ENCODE data around the gene NPIPA7.
"Not testable (repeated sequence)": the region's sequence is repeated elsewhere in the genome, so short reads cannot be mapped to it uniquely, and the experiment has no call there.

The NPIPA7 gene

GRCh38 chr16:16399685-16400084 is 20.7 kb downstream of the NPIPA7 start:
- not testable (repeated sequence) for H3K27me3 Mint-ChIP-seq; H3K9me3 Mint-ChIP-seq; ATAC-seq (ENCODE audit: low read depth); H3K27ac Mint-ChIP-seq; H3K36me3 Mint-ChIP-seq; H3K4me3 Mint-ChIP-seq; H3K4me1 Mint-ChIP-seq; DNase-seq (ENCODE audit: low spot score in 2 of 2)

- not testable (repeated sequence) for H3K36me3 Mint-ChIP-seq; H3K27ac Mint-ChIP-seq; ATAC-seq (ENCODE audit: low read depth); H3K4me1 Mint-ChIP-seq; H3K9me3 Mint-ChIP-seq; DNase-seq (ENCODE audit: low spot score in 2 of 2); H3K4me3 Mint-ChIP-seq; H3K27me3 Mint-ChIP-seq
These were observed 23.4 kb downstream of the NPIPA7 start for GRCh38 chr16:16402333-16402732.

GRCh38 chr16:16404283-16404682 is 25.3 kb downstream of the NPIPA7 start:
- not testable (repeated sequence) for ATAC-seq (ENCODE audit: low read depth); H3K27me3 Mint-ChIP-seq; H3K36me3 Mint-ChIP-seq; H3K27ac Mint-ChIP-seq; H3K4me3 Mint-ChIP-seq; DNase-seq (ENCODE audit: low spot score in 2 of 2); H3K9me3 Mint-ChIP-seq; H3K4me1 Mint-ChIP-seq

GRCh38 chr16:16405421-16405820 is 26.5 kb downstream of the NPIPA7 start:
- not testable (repeated sequence) for H3K27ac Mint-ChIP-seq; DNase-seq (ENCODE audit: low spot score in 2 of 2); H3K9me3 Mint-ChIP-seq; H3K4me1 Mint-ChIP-seq; H3K27me3 Mint-ChIP-seq; ATAC-seq (ENCODE audit: low read depth); H3K36me3 Mint-ChIP-seq; H3K4me3 Mint-ChIP-seq

GRCh38 chr16:16408430-16408829 is 29.5 kb downstream of the NPIPA7 start:
- not testable (repeated sequence) for ATAC-seq (ENCODE audit: low read depth); H3K27ac Mint-ChIP-seq; H3K4me3 Mint-ChIP-seq; H3K9me3 Mint-ChIP-seq; H3K36me3 Mint-ChIP-seq; H3K4me1 Mint-ChIP-seq; H3K27me3 Mint-ChIP-seq; DNase-seq (ENCODE audit: low spot score in 2 of 2)

GRCh38 chr16:16413773-16414172 is 34.8 kb downstream of the NPIPA7 start:
- ATAC-seq (ENCODE audit: low read depth); H3K27me3 Mint-ChIP-seq; H3K36me3 Mint-ChIP-seq; H3K9me3 Mint-ChIP-seq; H3K4me1 Mint-ChIP-seq; H3K4me3 Mint-ChIP-seq; H3K27ac Mint-ChIP-seq; DNase-seq (ENCODE audit: low spot score in 2 of 2): not testable (repeated sequence)

GRCh38 chr16:16417071-16417470 is 38.1 kb downstream of the NPIPA7 start:
- H3K36me3 Mint-ChIP-seq; H3K4me3 Mint-ChIP-seq; H3K27ac Mint-ChIP-seq; H3K9me3 Mint-ChIP-seq; ATAC-seq (ENCODE audit: low read depth); H3K4me1 Mint-ChIP-seq; H3K27me3 Mint-ChIP-seq; DNase-seq (ENCODE audit: low spot score in 2 of 2): not testable (repeated sequence)

- not testable (repeated sequence) for H3K27me3 Mint-ChIP-seq; H3K4me3 Mint-ChIP-seq; H3K27ac Mint-ChIP-seq; H3K36me3 Mint-ChIP-seq; H3K4me1 Mint-ChIP-seq; H3K9me3 Mint-ChIP-seq; ATAC-seq (ENCODE audit: low read depth); DNase-seq (ENCODE audit: low spot score in 2 of 2)
These were observed 39.1 kb downstream of the NPIPA7 start for GRCh38 chr16:16417914-16418544.

GRCh38 chr16:16420515-16420914 is 41.6 kb downstream of the NPIPA7 start:
- not testable (repeated sequence) for H3K27me3 Mint-ChIP-seq; ATAC-seq (ENCODE audit: low read depth)

GRCh38 chr16:16425146-16425545 is 46.2 kb downstream of the NPIPA7 start:
- H3K36me3 Mint-ChIP-seq; ATAC-seq (ENCODE audit: low read depth); DNase-seq (ENCODE audit: low spot score in 2 of 2); H3K4me3 Mint-ChIP-seq; H3K9me3 Mint-ChIP-seq; H3K4me1 Mint-ChIP-seq; H3K27ac Mint-ChIP-seq; H3K27me3 Mint-ChIP-seq: not testable (repeated sequence)

More at GRCh38 chr16:16420515-16420914, 41.6 kb downstream of the NPIPA7 start:
- H3K36me3 Mint-ChIP-seq; DNase-seq (ENCODE audit: low spot score in 2 of 2); H3K9me3 Mint-ChIP-seq; H3K4me3 Mint-ChIP-seq; H3K27ac Mint-ChIP-seq; H3K4me1 Mint-ChIP-seq: not testable (repeated sequence)

GRCh38 chr16:16431135-16431534 is 52.2 kb downstream of the NPIPA7 start:
- DNase-seq (ENCODE audit: low spot score in 2 of 2); H3K27ac Mint-ChIP-seq; H3K4me1 Mint-ChIP-seq; H3K36me3 Mint-ChIP-seq; H3K27me3 Mint-ChIP-seq; H3K9me3 Mint-ChIP-seq: not testable (repeated sequence)
- ATAC-seq (ENCODE audit: low read depth), result peak; percentile 98
- peak overlapping the region; percentile 62 for H3K4me3 Mint-ChIP-seq

GRCh38 chr16:16434711-16435110 is 55.8 kb downstream of the NPIPA7 start:
- ATAC-seq (ENCODE audit: low read depth); H3K36me3 Mint-ChIP-seq; H3K4me1 Mint-ChIP-seq; DNase-seq (ENCODE audit: low spot score in 2 of 2); H3K4me3 Mint-ChIP-seq; H3K9me3 Mint-ChIP-seq; H3K27me3 Mint-ChIP-seq; H3K27ac Mint-ChIP-seq: not testable (repeated sequence)

GRCh38 chr16:16441401-16441800 is 62.5 kb downstream of the NPIPA7 start:
- not testable (repeated sequence) for H3K9me3 Mint-ChIP-seq; H3K36me3 Mint-ChIP-seq; ATAC-seq (ENCODE audit: low read depth); H3K27ac Mint-ChIP-seq; H3K27me3 Mint-ChIP-seq; DNase-seq (ENCODE audit: low spot score in 2 of 2); H3K4me3 Mint-ChIP-seq; H3K4me1 Mint-ChIP-seq
